Subcutaneous abdominal adipose tissue (tissue), 5 donors: ENCODE results near the gene AP3S2.
A peak's percentile ranks its signal among the peaks of the same experiment; 100 is the strongest.
"Not testable (repeated sequence)": the region's sequence is repeated elsewhere in the genome, so short reads cannot be mapped to it uniquely, and the experiment has no call there.

Experiments used
- H3K27ac ChIP-seq: one replicate; pipeline ENCODE4 v1.7.0; 2013; ENCODE audit warnings: low read depth, mild to moderate bottlenecking, inconsistent platforms, low read length, moderate library complexity
- H3K27me3 ChIP-seq, 5 donors: one replicate each; pipeline ENCODE4 v1.7.0; 2013; ENCODE audit warnings: low read length in 5 of 5, inconsistent platforms in 1 of 5; ENCODE audit not compliant: control insufficient read depth in 5 of 5, insufficient read depth in 4 of 5
- H3K36me3 ChIP-seq, 5 donors: one replicate each; pipeline ENCODE4 v1.7.0; 2013; ENCODE audit warnings: low read length in 5 of 5; ENCODE audit not compliant: control insufficient read depth in 5 of 5, insufficient read depth in 5 of 5
- H3K4me1 ChIP-seq, 5 donors: one replicate each; pipeline ENCODE4 v1.7.0; 2013; ENCODE audit warnings: low read length in 5 of 5, mild to moderate bottlenecking in 3 of 5, moderate library complexity in 1 of 5; ENCODE audit not compliant: control insufficient read depth in 5 of 5, insufficient read depth in 5 of 5
- H3K4me3 ChIP-seq, 5 donors: one replicate each; pipeline ENCODE4 v1.7.0; 2013; ENCODE audit warnings: low read length in 5 of 5, low read depth in 1 of 5
- H3K9ac ChIP-seq, 5 donors: one replicate each; pipeline ENCODE4 v1.7.0; 2013; ENCODE audit warnings: low read length in 5 of 5, mild to moderate bottlenecking in 4 of 5, moderate library complexity in 3 of 5
- H3K9me3 ChIP-seq, 5 donors: one replicate each; pipeline ENCODE4 v1.7.0; 2013; ENCODE audit warnings: low read length in 5 of 5; ENCODE audit not compliant: control insufficient read depth in 5 of 5
- donor health status: healthy.
- donor health status: healthy.
- donor health status: healthy.
- donor health status: healthy.
- donor health status: healthy.

Gene AP3S2

GRCh38 chr15:89855948-89856347 lies 37.8 kb downstream of the AP3S2 start:
- peaks cover 12 to 32% (median 17%) of the 10 kb centered on the region in 5 donors for H3K36me3 ChIP-seq
- H3K9me3 ChIP-seq = no peaks in the 10 kb centered on the region
- no peaks in the 10 kb centered on the region for H3K27me3 ChIP-seq
- H3K4me1 ChIP-seq = peaks cover 0 to 3% (median 0%) of the 10 kb centered on the region in 5 donors
- no peak overlapping the region for H3K9ac ChIP-seq
- H3K4me3 ChIP-seq = no peak overlapping the region
- H3K27ac ChIP-seq = no peak overlapping the region

- peaks cover 6 to 27% (median 12%) of the 10 kb centered on the region in 5 donors for H3K36me3 ChIP-seq
- not testable (repeated sequence) for H3K9me3 ChIP-seq, H3K9ac ChIP-seq, H3K27ac ChIP-seq, H3K27me3 ChIP-seq, H3K4me1 ChIP-seq, H3K4me3 ChIP-seq
These were observed 38.9 kb downstream of the AP3S2 start for GRCh38 chr15:89854863-89855262.

- no peaks in the 10 kb centered on the region for H3K9me3 ChIP-seq
- H3K4me1 ChIP-seq = peaks cover 0 to 10% (median 7%) of the 10 kb centered on the region in 5 donors
- no peak overlapping the region for H3K27ac ChIP-seq
- H3K27me3 ChIP-seq = no peaks in the 10 kb centered on the region
- H3K9ac ChIP-seq = no peak overlapping the region
- peaks cover 3 to 25% (median 8%) of the 10 kb centered on the region in 5 donors for H3K36me3 ChIP-seq
- no peak overlapping the region for H3K4me3 ChIP-seq
These were observed 41.3 kb downstream of the AP3S2 start for GRCh38 chr15:89852342-89852995.

GRCh38 chr15:89851673-89852341 lies 42.0 kb downstream of the AP3S2 start:
- H3K4me1 ChIP-seq = peaks cover 0 to 10% (median 7%) of the 10 kb centered on the region in 5 donors
- no peak overlapping the region for H3K27ac ChIP-seq
- H3K9me3 ChIP-seq = no peaks in the 10 kb centered on the region
- H3K9ac ChIP-seq = no peak overlapping the region
- H3K4me3 ChIP-seq = no peak overlapping the region
- H3K36me3 ChIP-seq = peaks cover 5 to 27% (median 8%) of the 10 kb centered on the region in 5 donors
- no peaks in the 10 kb centered on the region for H3K27me3 ChIP-seq

GRCh38 chr15:89848970-89849292 lies 44.9 kb downstream of the AP3S2 start:
- Histone ChIP-seq H3K4me3 (no peak overlapping the region), H3K4me1 (peaks cover 3 to 20% (median 12%) of the 10 kb centered on the region in 5 donors), H3K27ac (peak overlapping the region; percentile 48), H3K9me3 (no peaks in the 10 kb centered on the region), H3K27me3 (no peaks in the 10 kb centered on the region), H3K9ac (no peak overlapping the region), H3K36me3 (peaks cover 6 to 35% (median 8%) of the 10 kb centered on the region in 5 donors)

GRCh38 chr15:89847101-89847500 lies 46.7 kb downstream of the AP3S2 start:
- H3K9ac ChIP-seq = no peak overlapping the region
- H3K9me3 ChIP-seq = no peaks in the 10 kb centered on the region
- H3K4me3 ChIP-seq = no peak overlapping the region
- H3K27ac ChIP-seq = no peak overlapping the region
- H3K27me3 ChIP-seq = no peaks in the 10 kb centered on the region
- H3K4me1 ChIP-seq = peaks cover 3 to 20% (median 12%) of the 10 kb centered on the region in 5 donors
- peaks cover 6 to 29% (median 7%) of the 10 kb centered on the region in 5 donors for H3K36me3 ChIP-seq

- Histone ChIP-seq H3K9ac (peak overlapping the region in 1 of 5 donors; percentile 16), H3K36me3 (peaks cover 6 to 26% (median 13%) of the 10 kb centered on the region in 5 donors), H3K27ac (peak overlapping the region; percentile 13), H3K9me3 (no peaks in the 10 kb centered on the region), H3K27me3 (no peaks in the 10 kb centered on the region), H3K4me1 (peaks cover 3 to 20% (median 12%) of the 10 kb centered on the region in 5 donors), H3K4me3 (no peak overlapping the region)
These were observed 48.4 kb downstream of the AP3S2 start for GRCh38 chr15:89845305-89845893.

GRCh38 chr15:89841962-89842361 lies 51.8 kb downstream of the AP3S2 start:
- Histone ChIP-seq H3K27ac (no peak overlapping the region), H3K4me1 (peaks cover 12 to 37% (median 35%) of the 10 kb centered on the region in 5 donors), H3K4me3 (no peak overlapping the region), H3K9me3 (no peaks in the 10 kb centered on the region), H3K36me3 (peaks cover 7 to 26% (median 14%) of the 10 kb centered on the region in 5 donors), H3K27me3 (no peaks in the 10 kb centered on the region), H3K9ac (no peak overlapping the region)

GRCh38 chr15:89841306-89841705 lies 52.5 kb downstream of the AP3S2 start:
- H3K27me3 ChIP-seq = no peaks in the 10 kb centered on the region
- H3K4me3 ChIP-seq = no peak overlapping the region
- H3K9me3 ChIP-seq = no peaks in the 10 kb centered on the region
- H3K4me1 ChIP-seq = peaks cover 12 to 43% (median 41%) of the 10 kb centered on the region in 5 donors
- H3K9ac ChIP-seq = no peak overlapping the region
- peaks cover 7 to 26% (median 18%) of the 10 kb centered on the region in 5 donors for H3K36me3 ChIP-seq
- no peak overlapping the region for H3K27ac ChIP-seq
